ENCODE data around the gene OR56A1.

The OR56A1 gene

DNA sequence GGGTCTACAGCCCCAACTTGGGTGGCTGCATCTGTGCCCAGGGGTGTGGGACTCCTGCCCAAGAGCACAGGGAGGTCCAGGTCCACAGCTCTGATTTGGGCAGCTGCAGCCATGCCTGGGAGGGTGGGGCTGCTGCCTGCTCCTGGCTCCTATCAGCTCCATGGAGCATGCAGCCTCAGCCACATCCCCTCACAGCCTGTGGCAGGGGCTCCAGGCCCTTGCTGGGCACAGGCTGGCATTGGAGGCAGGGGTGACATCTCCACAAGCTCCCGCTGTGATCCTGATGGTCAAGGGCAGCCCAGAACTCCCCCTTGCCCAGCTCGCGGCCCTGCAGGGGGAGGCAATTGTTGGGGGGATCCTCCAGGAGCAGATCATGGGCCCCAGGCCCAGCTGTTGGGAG is 17.5 kb downstream of the OR56A1 start:
- H3K4me1 Mint-ChIP-seq = no peaks in the 10 kb centered on the region
- H3K9me3 Mint-ChIP-seq = peaks cover 5 to 11% of the 10 kb centered on the region in 2 donors
- no peak for DNase-seq
- H3K27me3 Mint-ChIP-seq = peaks cover 0 to 28% of the 10 kb centered on the region in 2 donors
- H3K27ac Mint-ChIP-seq = no peak overlapping the region
- ATAC-seq (replicated peaks) = no peak
- peaks cover 0 to 1% of the 10 kb centered on the region in 2 donors for H3K36me3 Mint-ChIP-seq
- no peak overlapping the region for H3K4me3 Mint-ChIP-seq

DNA sequence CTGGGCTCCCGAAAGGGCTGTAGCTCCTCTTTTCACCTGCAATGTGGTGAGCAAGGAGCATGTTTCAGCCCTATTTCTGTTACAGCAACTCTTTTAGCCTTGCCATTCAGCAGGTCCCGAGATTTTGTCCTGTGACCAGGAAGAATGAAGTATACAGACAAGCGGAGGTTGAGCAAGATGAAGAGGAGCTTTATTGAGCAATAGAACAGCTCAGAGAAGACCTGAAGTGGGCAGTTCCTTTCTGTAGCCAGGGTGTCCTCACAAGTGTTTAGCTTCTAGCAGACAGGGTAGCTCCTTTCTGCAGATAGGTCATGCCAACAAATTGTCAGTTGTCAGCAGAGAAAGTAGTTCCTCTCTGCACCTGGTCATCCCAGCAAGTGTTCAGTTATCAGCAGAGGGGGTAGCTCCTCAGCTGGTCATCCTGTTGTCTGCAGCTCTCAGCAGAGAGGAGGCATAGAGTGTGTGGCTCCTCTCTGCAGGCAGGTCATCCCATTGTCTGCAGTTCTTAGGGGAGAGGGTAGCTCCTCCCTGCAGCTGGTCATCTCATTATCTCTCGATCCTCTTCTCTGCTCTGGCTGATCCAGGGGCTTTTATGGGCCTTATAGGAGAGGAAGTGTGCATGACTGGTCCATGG is 18.4 kb downstream of the OR56A1 start:
- Mint-ChIP-seq H3K27me3 (peaks cover 0 to 29% of the 10 kb centered on the region in 2 donors), H3K9me3 (peaks cover 4 to 8% of the 10 kb centered on the region in 2 donors), H3K4me1 (no peaks in the 10 kb centered on the region), H3K36me3 (peaks cover 0 to 1% of the 10 kb centered on the region in 2 donors), H3K4me3 (no peak overlapping the region), H3K27ac (no peak overlapping the region)
- DNase-seq (no peak), ATAC-seq (replicated peaks) (no peak)

DNA sequence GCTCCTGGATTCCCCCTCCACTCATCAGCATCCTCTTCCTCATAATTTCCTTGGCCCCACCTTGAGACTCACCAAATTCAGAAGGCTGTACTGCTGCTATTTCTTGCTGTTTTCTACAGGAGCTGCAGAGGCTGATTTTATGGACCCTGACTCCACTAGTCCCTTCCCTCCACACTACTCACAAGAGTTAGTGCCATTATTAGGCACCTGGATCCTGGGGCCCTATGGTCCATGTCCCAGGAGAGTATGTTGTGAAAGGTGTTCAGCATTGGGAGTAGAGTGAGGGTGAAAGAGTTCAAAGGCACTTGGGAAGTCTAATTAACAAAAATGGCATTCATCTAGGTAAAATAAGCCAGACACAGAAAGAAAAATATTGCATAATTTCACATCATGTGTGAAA is 23.7 kb downstream of the OR56A1 start, which contains the start of gene OR56A4:
TSS of gene OR56A4 (minus strand) at position 101 of the 400 bp plus-strand sequence. CDS start 3,954 bp downstream, outside the sequence.
- no peaks in the 10 kb centered on the region for H3K36me3 Mint-ChIP-seq
- H3K4me3 Mint-ChIP-seq = no peak within 1 kb of the TSS
- ATAC-seq (replicated peaks) (no peak), DNase-seq (no peak)
- no peaks in the 10 kb centered on the region for H3K4me1 Mint-ChIP-seq
- H3K9me3 Mint-ChIP-seq = no peaks in the 10 kb centered on the region
- no peak within 1 kb of the TSS for H3K27ac Mint-ChIP-seq
- H3K27me3 Mint-ChIP-seq = peaks cover 3 to 29% of the 10 kb centered on the region in 2 donors

DNA sequence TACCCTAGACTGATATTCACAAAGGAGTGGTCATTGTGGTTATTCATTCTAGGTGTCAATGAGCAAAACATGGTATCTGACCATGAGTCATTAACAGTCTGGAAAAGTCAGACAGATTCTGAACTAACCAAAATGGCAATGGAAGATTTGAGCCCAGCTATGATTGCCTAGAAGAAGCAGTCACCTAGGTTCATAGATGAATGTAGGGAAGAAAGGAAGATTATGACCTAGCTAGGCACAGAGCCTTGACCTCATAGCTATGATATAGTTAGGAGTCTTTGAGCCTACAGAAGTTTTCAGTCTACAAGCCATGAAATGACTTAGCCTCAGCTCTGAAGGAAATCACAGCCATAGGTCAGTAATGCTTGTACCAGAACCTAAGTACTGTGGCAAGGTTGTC is 24.2 kb downstream of the OR56A1 start:
- Mint-ChIP-seq H3K36me3 (no peaks in the 10 kb centered on the region), H3K4me1 (no peaks in the 10 kb centered on the region), H3K9me3 (no peaks in the 10 kb centered on the region), H3K4me3 (no peak overlapping the region), H3K27me3 (peaks cover 3 to 26% of the 10 kb centered on the region in 2 donors), H3K27ac (no peak overlapping the region)
- ATAC-seq (replicated peaks) = no peak
- no peak for DNase-seq

DNA sequence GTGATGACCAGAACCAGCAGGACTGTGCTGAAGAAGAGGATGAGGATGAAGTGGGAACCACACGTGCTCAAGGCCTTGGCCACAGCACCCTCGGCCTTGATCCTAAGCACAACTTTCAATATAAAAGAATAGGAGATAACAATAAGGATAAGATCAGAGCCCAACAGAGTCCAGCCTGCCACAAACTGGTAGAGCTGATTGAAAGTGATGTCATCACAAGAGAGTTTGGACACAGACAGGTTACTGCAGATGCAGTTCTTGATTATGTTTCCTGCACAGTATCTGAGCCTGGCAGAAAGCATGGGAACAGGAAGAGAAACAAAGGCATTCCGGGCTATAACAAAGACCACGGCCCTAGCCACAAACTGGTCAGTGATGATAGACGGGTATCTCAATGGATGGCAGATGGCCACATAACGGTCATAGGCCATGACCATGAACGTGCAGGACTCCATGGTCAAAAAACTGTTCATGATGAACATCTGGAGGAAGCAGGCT is 28.3 kb downstream of the OR56A1 start:
- no peak for ATAC-seq (replicated peaks)
- no peak for DNase-seq
- no peak overlapping the region for H3K27ac Mint-ChIP-seq
- H3K36me3 Mint-ChIP-seq = no peaks in the 10 kb centered on the region
- H3K27me3 Mint-ChIP-seq = peaks cover 8 to 18% of the 10 kb centered on the region in 2 donors
- no peak overlapping the region for H3K4me3 Mint-ChIP-seq
- H3K9me3 Mint-ChIP-seq = peaks cover 1 to 4% of the 10 kb centered on the region in 2 donors
- no peaks in the 10 kb centered on the region for H3K4me1 Mint-ChIP-seq

DNA sequence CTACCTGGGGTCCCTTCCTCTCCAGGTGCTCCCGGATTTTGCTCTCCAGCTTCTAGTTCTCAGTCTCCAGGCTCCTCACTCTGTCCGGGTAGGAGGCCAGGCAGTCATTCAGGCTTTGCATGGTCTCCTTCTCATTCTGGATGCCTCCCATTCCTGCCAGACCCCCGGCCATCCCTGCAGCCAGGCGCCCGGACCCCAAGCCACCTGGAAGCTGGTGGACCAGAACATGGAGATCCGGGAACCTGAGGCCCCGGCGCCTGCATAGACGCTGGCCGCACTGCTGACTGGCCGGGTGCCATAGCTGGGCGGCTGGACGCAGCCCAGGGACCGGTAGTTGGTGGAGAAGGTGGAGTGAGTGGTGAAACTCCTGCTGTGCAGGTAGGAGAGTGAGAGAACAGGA is 35.8 kb downstream of the OR56A1 start:
- DNase-seq (no peak), ATAC-seq (replicated peaks) (no peak)
- Mint-ChIP-seq H3K4me1 (no peaks in the 10 kb centered on the region), H3K27ac (no peak overlapping the region), H3K27me3 (peaks cover 0 to 5% of the 10 kb centered on the region in 2 donors), H3K9me3 (peaks cover 1 to 3% of the 10 kb centered on the region in 2 donors), H3K36me3 (no peaks in the 10 kb centered on the region), H3K4me3 (no peak overlapping the region)

DNA sequence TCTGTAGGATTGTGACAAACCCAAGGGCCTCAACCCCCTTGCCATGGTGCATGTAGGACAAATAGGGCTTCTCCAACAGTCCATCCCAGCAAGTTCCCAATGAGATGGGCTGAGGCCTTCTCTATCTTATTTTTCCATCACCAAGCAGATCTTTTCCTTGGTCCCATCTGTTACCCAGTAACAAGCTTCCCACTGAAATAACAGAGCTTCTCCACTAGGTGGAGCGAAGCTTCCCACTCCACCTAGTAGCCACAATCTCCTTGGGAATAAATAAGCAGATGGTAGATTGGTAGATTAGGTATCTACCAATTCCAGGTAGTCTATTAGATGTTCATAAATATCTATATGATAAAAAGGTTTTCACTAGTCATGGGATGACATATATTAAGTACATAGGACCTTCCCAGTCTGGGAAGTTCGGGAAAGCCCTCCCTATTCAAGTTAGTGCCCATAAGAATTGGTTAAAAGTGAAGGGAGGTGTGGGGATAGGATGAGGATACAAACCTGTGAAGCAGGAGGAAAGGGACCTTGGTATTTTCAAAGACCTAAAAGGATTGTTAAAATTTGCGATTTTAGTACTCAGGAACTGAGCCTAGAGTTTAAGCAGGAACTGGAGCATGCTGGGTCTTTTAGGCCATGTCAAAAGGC is 37.8 kb downstream of the OR56A1 start:
- no peak for DNase-seq
- no peaks in the 10 kb centered on the region for H3K36me3 Mint-ChIP-seq
- ATAC-seq (replicated peaks) = no peak
- H3K9me3 Mint-ChIP-seq = no peaks in the 10 kb centered on the region
- H3K4me1 Mint-ChIP-seq = no peaks in the 10 kb centered on the region
- H3K27me3 Mint-ChIP-seq = peaks cover under 1 to 2% of the 10 kb centered on the region in 2 donors
- no peak overlapping the region for H3K27ac Mint-ChIP-seq
- H3K4me3 Mint-ChIP-seq = no peak overlapping the region

DNA sequence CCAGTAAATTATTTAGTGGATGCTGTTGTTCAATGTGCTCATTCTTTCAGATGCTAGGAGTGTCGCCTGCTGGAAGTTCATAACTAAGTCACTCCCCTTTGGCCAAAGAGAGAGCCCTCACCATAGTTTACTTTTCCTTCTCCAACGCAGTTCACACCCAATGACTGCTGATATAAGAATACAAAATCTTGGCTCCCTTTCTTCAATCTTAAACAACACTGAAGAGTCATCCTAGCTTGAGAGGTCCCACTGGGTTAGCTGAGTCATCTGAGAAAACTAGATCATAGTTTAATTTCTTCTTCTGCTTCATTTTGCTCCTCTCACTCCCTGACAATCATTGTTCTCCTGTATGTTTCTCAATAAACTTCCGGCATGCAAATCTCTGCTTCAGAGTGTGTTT is 38.4 kb downstream of the OR56A1 start:
- no peaks in the 10 kb centered on the region for H3K9me3 Mint-ChIP-seq
- no peak overlapping the region for H3K4me3 Mint-ChIP-seq
- H3K27ac Mint-ChIP-seq = no peak overlapping the region
- H3K4me1 Mint-ChIP-seq = no peaks in the 10 kb centered on the region
- H3K36me3 Mint-ChIP-seq = no peaks in the 10 kb centered on the region
- DNase-seq = no peak
- H3K27me3 Mint-ChIP-seq = peaks cover 5 to 6% of the 10 kb centered on the region in 2 donors
- ATAC-seq (replicated peaks) = no peak

DNA sequence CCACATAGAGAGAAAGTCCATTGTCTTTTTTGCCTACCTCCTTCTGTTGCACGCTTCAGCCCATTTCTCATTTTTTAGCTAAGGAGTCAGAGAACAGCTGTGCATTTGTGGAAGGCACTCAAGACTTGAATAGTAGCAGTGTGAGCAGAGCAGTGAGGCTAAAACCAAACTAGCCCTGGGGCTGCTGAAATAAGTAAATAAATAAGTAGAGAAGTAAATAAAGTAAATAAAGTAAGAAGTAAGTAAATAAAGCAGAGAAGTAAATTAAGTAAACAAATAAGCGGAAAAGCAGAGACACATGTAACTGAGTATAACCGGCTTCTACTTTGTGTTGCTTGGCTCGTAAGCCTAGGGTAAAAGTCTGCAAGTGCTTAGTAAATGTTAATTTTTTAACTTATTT is 41.4 kb downstream of the OR56A1 start:
- Mint-ChIP-seq H3K27me3 (peaks cover 6 to 12% of the 10 kb centered on the region in 2 donors), H3K4me1 (no peaks in the 10 kb centered on the region), H3K36me3 (no peaks in the 10 kb centered on the region), H3K27ac (no peak overlapping the region), H3K9me3 (peaks cover 0 to 4% of the 10 kb centered on the region in 2 donors), H3K4me3 (no peak overlapping the region)
- DNase-seq (no peak), ATAC-seq (replicated peaks) (no peak)

DNA sequence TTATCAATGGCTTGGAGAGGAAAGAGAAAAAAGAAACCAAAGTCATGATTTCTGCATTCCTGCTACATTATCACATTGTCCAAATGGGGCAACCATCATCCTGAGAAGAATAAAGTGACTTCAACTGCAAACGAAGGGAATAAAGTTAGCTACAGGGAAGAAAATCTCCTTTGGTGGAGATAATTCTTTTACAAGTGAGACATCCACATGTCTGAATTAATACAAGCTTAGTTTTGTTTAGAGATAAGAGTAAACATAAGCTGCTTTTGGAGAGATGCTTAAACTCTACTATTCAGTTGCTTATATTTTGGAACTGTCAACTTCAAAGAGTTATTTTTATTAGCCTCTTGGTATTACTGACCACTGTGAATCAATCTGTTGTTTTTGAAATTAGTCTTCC is 43.7 kb downstream of the OR56A1 start, which contains the start of gene OR52L1:
TSS of gene OR52L1 (minus strand) at position 101 of the 400 bp plus-strand sequence. CDS start at position 46, 55 bp downstream.
- Mint-ChIP-seq H3K9me3 (peaks cover 2 to 4% of the 10 kb centered on the region in 2 donors), H3K27ac (no peak within 1 kb of the TSS), H3K36me3 (no peaks in the 10 kb centered on the region), H3K4me1 (no peaks in the 10 kb centered on the region), H3K4me3 (no peak within 1 kb of the TSS), H3K27me3 (peaks cover 15 to 20% of the 10 kb centered on the region in 2 donors)
- ATAC-seq (replicated peaks) = no peak
- no peak for DNase-seq

DNA sequence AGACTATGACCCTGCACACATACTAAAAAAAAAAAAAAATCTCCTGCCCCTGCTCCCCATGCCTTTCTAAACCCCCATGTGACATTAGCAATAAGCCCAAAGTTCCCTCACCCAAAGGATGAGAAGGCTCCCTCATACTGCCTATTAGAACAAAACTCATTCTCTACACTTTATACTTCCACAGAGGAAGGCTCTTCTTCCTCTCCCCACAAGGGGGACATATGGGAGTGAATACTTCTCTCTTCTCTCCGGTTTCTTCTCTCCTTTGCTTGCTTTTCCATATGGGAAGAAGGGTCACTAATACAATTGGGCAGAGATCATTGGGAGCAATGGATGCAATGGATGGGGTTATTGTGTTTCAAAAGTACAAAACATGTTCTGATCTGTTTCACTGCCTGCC is 47.1 kb downstream of the OR56A1 start:
- Mint-ChIP-seq H3K4me3 (no peak overlapping the region), H3K36me3 (no peaks in the 10 kb centered on the region), H3K27me3 (peaks cover 16 to 25% of the 10 kb centered on the region in 2 donors), H3K4me1 (no peaks in the 10 kb centered on the region), H3K27ac (no peak overlapping the region), H3K9me3 (peaks cover 4 to 13% of the 10 kb centered on the region in 2 donors)
- DNase-seq (no peak), ATAC-seq (replicated peaks) (no peak)

DNA sequence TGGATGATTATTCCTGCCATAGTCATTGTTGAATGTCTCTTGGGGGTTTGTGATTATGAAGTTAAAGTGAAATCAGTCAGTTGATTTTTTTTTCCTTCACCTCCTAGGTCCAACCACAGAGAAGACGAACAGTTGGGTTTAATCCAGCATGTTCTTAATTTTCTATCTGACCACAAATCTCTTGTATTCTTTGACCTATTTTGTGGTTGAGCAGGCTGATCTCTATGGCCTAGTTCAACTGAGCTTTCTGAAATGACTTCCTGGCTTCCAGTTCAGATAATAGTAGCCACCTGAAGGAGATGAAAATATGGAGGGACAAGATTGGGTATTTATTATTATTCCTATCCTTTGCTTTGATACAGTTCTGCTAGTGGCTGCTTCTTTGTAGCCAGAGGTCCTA is 57.0 kb downstream of the OR56A1 start:
- no peaks in the 10 kb centered on the region for H3K4me1 Mint-ChIP-seq
- ATAC-seq (replicated peaks) (no peak), DNase-seq (no peak)
- H3K9me3 Mint-ChIP-seq = peaks cover 0 to 7% of the 10 kb centered on the region in 2 donors
- no peaks in the 10 kb centered on the region for H3K36me3 Mint-ChIP-seq
- no peak overlapping the region for H3K27ac Mint-ChIP-seq
- peaks cover 0 to 3% of the 10 kb centered on the region in 2 donors for H3K27me3 Mint-ChIP-seq
- no peak overlapping the region for H3K4me3 Mint-ChIP-seq

Data from stimulated activated naive B cell treated with anti-CD40 and anti-IgM and Interleukin-4, amounts not matched to agents 10 μg/mL and 1 μg/mL and 100 μg/mL, for 72 hours (primary cell).